OCI-LY7 (cell line): ENCODE results near the gene USH2A.

Source experiments
- CTCF ChIP-seq: fragments of 200-600 bp; sonication (generic); conservative IDR thresholded peaks from 2 replicates; pipeline ENCODE4 v1.5.1; 2014; ENCODE audit warnings: mild to moderate bottlenecking, antibody characterized with exemption, low read length, moderate library complexity, mixed read lengths
- EZH2phosphoT487 ChIP-seq: fragments of 200-600 bp; sonication (generic); IDR thresholded peaks from 2 replicates; pipeline ENCODE4 v1.6.1; 2018; ENCODE audit warnings: low read depth, borderline replicate concordance, mild to moderate bottlenecking, mixed run types, antibody characterized with exemption, low read length, moderate library complexity, mixed read lengths

DNA sequence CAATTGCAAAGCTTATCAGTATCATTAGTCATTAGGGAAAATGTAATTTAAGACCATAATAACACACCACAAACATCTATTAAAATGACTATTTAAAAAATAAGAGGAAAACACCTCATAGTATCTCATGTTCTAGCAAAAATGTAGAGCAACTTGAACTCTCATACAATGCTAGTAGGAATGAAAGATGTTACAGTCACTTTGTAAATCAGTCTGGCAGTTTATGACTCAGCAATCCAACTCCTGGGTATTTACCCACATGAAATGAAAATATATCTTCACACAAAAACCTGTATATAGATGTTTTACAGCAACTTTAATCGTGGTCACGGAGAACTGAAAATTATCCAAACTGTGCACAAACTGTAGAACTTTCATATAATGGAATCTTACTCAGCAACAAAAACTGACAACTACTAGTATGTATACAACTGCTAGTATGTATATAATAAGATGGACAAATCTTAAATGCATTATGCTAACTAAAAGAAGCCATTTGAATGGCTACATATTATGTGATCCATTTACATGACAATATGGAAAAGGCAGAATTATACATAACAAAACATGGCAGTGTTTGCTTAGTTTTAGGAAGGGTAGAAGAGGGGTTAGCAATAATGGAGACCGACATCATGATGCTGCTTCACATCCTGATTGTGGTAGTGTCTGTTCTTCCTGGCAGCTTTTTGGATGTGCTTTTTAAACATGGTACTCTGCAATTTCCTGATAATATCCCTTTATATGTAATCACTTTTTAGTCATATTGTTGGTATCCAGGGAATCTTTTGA, 589.1 kb downstream of the USH2A start:
- TF ChIP-seq CTCF (no peak), EZH2phosphoT487 (no peak)
